ENCODE results near the gene PLCD4.

The PLCD4 gene

DNA sequence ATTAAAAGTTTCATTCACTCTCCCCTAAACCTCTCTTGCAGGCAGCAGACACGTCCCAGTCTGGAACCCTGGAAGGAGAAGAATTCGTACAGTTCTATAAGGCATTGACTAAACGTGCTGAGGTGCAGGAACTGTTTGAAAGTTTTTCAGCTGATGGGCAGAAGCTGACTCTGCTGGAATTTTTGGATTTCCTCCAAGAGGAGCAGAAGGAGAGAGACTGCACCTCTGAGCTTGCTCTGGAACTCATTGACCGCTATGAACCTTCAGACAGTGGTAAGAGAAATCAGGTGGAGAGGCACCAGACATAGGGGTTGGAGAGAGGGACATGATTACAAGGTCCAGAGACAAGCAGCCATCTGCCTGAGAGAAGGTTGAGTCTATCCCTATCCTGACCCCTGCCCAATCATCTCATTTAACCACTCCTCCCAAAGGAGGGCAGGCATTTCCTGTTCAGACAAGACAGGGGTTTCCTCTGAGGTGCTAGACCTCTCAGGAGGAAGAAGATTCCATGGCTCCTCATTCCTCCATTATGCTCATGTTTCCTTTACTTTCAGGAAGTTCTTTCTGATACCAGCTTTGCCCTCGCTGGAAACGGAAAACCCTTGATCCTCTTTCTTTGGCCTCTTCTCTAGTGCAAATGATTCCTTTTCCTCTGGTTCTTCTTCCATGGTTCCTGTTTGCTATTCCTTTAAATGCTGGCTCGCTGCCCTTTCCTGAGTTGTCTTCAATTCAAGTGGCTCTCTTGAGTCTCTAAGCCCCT, 15.1 kb downstream of the PLCD4 start:
- DNase-seq, result peak; percentile 48

DNA sequence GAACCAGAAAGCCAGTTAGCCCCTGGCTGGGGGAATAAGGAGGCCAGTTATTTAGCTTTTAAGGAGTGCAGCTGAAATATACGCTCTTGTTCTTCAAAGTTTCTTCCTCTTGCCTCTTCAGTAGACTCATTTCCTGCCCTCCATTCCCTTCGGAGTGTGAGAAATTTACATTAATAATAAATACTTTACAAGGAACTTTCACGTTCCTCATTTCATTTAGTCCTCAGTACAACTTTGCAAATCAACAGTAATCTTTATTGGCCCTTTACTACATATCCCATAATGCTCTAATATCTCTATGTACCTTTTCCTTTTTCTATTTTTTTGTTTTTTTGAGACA, 15.6 kb downstream of the PLCD4 start:
- no peak for DNase-seq

DNA sequence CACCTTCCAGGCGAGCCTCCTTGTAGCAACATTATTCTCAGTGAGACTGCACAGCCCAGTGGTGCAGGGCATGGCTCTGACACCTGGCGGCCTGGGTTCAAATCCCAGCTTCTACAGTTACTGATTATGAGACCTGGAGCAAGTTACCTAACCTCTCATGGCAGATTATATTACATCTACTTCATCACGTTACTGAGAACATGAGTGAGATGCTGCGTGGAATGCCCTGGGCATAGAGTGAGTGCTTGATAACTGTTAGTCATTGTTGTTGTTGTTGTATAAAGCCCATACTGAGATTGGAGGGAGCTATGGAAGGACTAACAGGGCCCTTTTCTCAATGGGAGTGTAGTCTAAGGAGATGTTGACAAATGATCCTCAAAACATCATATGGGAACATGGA, 18.7 kb downstream of the PLCD4 start:
- no peak for DNase-seq

DNA sequence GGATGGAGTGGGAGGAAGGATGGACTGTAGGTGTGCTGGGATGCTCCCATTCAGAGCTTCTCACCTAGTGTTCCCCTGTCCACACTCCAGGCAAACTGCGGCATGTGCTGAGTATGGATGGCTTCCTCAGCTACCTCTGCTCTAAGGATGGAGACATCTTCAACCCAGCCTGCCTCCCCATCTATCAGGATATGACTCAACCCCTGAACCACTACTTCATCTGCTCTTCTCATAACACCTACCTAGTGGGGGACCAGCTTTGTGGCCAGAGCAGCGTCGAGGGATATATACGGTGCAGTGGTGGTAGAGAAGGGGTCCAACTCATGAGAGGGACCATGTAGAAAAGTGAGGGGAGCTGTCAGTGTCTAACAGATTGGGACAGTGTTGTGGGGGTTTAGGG, 20.2 kb downstream of the PLCD4 start:
- DNase-seq, result no peak

DNA sequence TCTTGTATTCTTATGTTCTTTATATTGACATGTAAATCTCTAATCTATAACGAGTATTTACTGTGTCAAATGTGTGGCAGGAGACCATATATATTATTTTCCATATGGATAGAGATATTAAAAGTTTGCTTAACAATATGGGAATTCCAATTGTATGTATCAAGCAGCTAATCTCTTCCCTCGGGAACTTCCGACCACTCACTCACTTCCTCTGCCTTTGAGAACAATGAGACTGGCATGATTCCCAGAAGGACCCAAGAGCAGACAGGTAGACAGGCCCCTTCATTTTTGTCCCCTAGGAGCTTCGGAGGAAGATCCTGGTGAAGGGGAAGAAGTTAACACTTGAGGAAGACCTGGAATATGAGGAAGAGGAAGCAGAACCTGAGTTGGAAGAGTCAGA, 24.1 kb downstream of the PLCD4 start:
- peak; percentile 29 for DNase-seq

DNA sequence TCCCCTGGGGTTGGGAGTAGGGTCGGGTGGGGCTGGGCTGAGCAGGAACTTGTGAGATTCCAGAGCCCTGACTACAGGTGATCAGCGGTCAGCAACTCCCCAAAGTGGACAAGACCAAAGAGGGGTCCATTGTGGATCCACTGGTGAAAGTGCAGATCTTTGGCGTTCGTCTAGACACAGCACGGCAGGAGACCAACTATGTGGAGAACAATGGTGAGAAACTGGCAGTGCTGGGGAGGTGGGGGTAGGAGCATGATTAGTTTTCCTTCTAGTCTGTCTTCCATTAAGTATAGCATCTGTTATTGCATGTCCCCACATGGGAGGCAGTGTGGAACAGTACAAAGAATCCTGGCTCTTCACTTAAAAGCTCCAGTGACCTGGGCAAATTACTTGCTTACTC, 28.0 kb downstream of the PLCD4 start:
- DNase-seq, result no peak

DNA sequence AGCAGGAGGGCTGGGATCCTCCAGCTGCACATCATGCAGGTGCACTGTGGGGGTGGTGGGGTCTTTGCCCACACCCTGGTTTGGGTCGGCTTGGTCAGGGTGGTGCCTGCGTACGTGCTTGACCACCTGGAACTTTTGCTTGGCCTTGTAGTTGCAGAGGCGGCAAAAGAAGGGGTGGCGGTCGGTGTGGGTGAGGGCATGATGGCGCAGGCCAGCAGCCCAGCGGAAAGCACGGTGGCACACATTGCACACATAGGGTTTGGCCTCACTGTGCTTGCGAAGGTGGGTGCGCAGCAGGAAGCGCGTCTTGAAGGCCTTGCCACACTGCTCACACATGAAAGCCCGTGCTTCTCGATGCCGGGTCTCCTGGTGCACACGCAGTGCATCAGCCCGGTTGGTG, 30.7 kb downstream of the PLCD4 start:
- no peak for DNase-seq

DNA sequence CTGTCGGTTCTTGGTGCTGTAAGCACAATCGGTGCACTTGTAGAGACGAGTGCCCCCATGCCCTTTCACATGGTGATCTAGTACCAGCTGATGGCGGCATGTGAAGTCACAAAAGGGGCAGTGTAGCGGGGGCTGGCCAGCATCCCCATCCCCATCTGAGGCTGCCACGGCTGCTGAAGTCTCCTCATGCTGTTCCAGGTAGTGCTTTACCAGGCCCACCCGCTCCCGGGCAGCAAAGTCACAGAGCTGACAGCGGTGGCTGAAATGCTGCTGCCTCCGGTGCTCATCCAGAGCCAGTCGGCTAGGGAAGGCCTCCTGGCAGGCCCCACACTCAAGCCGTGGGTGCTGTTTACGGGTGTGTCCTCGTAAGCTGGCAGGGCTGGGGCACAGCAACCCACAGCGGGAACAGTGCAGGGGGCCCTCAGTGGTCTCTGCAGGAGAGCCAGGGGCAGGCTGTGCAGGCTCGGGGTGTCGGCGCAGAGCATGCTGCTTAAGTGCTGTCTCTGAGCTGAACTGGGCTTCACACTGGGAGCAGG, 34.5 kb downstream of the PLCD4 start:
- no peak for DNase-seq

DNA sequence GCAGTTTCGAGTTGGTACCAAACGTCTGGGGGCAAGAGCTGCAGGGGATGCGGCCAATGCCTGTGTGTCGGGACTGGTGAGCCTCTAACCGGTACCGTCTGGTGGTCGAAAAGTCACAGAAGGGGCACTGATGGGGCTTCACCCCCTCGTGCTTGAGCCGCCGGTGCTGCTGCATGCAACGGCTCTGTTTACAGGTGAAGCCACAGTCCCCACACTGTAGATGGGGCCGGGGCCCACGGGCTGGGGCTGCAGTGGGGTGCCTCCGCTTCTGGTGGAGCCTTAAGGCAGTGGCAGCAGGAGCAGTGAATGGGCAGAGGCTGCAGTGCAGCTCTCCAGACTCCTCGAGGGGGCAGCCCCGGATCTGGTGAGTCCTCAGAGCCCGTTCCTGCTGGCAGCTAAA, 35.1 kb downstream of the PLCD4 start:
- no peak for DNase-seq

DNA sequence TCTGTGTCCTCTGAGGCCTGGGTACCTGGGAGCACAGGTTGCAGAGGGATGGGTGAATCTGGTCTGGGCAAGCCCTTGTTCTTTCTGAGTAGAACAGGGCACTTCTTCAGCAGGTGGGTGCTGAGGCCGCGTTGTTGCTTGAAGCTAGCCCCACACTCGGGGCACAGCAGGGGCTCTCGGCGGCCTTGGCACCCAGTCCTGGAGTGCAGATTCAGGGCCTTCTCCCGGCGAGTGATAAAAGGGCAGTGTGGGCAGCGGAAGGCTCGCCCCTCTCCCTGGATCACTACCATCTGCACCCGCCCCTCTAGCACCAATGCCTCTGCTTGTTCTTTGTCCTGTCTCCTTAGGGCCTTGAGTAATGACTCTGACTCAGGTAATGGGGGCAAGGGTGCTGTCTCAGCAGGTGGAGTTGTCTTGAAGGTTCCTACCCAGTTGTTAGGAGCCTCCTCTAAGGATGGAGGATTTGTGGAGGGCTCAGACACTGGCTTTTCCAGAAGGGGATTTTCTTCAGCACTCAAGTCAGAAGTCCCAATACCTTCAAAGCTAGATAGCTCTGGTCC, 36.1 kb downstream of the PLCD4 start:
- no peak for DNase-seq

DNA sequence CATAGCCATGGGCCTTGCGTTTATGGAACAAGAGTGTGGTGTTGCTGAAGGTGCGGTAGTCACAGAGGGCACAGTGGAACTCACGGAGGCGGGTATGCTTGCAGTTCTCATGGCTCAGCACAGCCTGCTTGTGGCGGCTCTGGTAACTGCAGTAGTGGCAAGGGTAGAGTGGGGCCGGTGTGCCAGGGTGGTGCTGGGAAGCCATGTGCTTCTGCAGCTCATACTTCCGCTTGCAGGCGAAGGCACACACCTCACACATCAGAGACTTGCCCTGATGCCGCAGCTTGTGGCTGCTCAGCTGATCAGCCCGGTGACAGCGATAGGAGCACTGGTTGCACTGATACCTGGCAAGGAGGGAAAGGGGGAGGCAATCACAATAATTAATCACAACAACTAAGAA, 37.0 kb downstream of the PLCD4 start:
- no peak for DNase-seq

DNA sequence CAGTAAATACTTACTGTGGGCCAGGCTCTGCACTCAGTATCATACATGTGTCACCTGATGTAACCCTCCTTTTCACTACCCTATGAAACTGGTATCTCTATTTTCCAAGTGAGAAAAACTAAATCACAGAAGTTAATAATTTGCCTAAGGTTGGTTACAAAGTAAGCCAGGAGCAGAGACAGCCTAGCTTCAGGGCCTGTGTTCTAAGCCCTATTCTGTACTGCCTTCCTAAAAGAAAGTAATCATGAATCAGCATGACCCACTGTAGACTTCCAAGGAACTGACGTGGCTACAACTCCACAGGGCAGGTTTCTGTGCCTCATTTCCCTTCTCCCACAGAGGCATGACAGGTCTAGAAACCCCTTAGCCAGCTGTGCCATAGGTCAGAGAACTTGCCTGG, 37.4 kb downstream of the PLCD4 start:
- no peak for DNase-seq

DNA sequence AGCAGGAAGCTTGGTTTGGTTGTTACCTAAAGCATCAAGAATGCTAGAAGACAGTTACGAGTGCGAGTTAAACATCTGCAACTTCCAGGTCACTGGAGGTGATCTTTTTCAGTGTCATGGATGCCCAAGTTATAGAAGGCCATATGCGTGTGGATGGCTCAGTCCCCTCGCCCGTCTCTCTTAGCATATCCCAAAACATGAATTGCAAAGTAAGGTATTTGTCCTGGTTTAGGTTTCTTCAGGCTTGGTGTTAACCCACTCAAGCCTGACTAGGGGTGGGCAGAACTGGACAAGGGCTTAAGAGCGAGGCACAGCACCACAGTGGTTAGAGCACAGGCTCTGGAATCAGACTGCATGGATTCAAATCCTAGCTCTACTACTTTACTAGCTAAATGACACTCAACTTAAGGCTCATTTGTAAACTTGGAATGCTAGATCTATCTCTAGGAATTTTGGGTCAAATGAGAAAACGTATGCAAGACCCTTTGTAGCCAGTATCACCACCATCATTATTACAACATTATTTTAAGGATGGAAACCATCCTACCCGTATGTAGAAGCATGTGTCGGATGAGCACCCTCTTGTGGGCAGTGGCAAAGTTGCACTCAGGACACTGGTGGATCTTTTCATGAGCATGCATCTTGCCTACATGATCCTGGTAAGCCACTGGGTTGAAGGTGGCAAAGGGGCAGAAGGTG, 40.5 kb downstream of the PLCD4 start:
- peak; percentile 50 for DNase-seq

DNA sequence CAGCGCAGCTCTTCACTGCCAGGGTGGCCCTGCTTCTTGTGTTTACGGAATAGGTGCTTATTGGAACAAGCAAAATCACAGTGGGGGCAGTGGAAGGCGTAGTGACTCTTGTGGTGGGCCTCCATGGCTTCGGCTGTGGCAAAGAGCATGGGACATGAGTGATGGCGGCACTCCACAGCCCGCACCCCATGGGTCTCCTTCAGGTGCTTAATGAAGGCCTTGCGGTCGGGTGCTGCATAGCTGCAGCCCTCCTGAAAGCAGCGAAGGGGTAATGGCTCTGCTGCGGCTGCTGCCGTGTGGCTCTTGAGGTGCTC, 41.0 kb downstream of the PLCD4 start:
- no peak for DNase-seq

DNA sequence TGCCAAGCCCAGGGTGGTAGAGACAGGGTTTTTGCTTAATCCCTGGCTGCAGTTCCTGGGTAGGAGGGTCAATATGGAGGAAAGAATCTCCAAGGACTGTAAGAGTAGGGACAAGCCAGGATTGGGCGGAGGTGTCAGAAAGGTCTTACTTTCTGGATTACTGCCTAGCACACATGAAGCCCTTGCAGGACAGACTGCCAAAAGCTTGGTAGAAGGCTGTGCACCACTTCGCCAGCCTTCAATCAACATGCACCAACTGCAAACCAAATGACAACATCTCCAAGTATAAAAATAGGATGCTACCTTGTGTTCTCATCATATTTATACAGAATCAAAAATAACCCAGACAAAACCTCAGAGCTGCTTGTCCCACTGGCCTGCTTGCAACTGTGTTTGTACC, 48.1 kb downstream of the PLCD4 start:
- no peak for DNase-seq

DNA sequence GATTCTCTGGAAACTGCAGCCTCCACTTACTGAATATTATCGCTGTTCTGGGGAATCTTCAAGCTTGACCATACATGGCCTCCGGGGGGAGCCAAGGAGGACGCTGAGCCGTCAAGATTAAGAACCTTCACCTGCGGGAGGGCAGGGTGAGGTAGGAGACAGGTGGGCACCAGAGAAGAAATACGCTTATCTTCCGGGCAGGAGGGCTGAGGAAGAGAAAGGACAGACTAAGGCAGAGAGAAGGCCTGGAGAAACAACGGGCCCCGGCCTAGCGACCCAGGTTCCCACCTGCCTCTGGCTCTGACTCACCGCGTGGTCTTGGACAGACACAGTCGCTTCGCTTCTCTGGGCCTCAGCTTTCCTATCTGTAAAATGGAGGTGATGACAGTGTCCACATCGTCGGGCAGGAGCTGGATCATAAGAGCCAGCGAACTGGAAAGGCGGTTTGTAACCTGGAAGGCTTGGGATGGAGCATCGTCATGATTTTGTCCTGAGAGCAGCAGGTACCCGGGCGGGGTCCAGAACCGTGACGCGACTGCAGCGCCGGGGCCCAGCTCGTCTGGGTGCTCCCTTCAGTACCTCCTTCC, 51.1 kb downstream of the PLCD4 start:
- DNase-seq, result peak; percentile 33

DNA sequence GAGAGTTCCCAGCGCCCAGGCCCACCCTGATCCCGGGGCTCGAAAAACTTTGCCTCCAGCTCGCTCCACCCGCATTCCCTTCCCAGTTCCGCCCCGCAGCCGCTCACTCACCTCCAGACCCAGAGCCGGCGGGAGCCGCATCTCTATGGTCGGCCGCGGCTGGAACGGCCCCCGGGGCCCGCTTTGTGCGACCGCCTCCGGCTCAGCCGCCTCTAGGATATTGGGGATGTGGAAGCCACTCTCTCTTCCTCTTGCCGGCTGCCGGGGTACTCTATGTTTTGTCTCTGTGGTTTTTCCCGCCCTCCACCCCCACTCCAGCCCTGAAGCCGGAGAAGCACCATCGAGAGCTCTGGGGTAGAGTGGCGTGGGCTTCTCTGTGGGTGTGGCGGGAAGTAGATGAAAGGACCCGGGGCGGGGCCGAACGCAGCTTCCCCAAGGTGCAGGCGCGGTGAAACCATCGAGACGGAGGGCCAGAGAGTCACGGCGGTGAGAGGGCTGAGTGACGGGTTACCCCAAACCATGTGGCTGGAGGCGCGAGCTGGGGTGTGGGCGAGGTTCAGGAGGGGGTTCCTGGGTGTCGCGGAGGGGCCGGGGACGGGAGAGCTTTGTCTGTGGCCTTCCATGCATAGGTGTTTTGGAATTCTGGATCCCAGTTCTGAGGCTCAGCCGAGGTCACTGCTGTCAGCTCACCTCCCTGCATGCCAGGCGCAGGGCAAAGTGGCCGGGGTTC, 51.7 kb downstream of the PLCD4 start, which contains the start of the genes BCS1L and ZNF142:
Gene BCS1L (plus strand): TSS at position 426 of the 730 bp plus-strand sequence. CDS start 1,305 bp downstream, outside the sequence.
Gene ZNF142 (minus strand): TSS at position 366 of the 730 bp plus-strand sequence. CDS start 3,194 bp downstream, outside the sequence.
- DNase-seq, result peak; percentile 88

DNA sequence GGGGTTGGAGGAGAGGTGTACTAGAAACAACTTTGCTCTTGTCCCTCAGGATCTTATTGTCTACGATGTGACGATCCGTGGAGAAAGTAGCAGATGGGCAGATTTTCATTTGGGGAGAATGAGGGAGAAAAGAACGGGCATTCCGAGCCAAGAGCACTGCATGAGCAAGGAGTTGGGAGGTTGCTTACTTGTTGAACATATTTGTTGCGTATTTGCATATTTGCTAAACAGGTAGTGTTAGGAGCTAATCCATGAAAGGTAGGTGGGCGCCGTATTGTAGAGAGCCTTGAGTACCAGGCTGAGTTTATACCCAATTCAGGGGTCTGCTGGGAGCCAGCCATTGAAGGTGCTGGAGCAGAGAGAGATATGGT, 52.3 kb downstream of the PLCD4 start:
- no peak for DNase-seq

DNA sequence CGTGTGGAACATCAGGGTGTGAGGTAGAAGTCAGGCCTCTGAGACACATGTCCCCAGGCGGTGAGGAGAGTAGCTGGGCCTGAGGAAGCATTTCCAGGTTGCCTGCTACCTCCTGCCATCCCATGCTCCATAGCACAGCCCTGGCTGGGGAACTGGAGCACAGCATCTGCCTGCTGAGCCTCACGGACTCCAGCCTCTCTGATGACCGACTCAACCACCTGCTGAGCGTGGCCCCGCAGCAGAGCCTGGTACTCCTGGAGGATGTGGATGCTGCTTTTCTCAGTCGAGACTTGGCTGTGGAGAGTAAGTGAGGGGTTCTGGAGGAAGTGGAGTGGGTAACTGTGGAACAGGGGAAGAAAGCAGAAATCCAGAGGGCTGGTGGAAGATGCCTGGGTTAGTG, 54.7 kb downstream of the PLCD4 start:
- no peak for DNase-seq

DNA sequence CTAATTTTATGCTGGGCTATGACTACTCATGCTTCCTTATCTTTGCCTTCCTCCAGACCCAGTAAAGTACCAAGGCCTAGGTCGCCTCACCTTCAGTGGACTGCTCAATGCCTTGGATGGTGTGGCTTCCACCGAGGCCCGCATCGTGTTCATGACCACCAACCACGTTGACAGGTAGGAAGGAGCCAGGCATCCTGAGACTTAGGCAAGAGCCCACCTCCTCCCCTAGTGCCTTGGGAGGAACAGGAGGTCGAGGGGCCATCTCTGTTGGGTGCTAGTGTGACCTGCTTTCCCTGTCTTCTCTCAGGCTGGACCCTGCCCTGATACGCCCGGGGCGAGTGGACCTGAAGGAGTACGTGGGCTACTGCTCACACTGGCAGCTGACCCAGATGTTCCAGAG, 55.1 kb downstream of the PLCD4 start:
- DNase-seq, result no peak

DNA sequence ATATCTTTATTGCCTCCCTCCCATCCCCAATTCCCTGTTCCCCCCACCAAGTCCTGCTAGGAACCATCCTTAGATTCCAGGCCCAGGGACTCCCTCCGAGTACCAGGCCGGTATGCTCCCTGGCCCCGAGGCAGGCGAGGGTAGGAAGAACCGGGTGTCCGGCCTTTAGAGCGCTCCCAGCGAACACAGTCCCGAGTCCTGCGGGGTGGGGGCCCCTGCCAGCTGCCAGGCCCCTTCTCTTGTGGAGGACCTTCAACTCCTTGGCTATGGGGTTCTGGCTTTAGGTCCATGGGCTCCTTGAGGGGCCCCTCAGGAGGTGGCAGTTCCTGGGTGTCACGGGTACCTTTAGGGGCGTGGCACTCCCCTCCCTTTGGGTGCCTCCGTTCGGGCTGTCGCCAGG, 56.2 kb downstream of the PLCD4 start:
- no peak for DNase-seq

DNA sequence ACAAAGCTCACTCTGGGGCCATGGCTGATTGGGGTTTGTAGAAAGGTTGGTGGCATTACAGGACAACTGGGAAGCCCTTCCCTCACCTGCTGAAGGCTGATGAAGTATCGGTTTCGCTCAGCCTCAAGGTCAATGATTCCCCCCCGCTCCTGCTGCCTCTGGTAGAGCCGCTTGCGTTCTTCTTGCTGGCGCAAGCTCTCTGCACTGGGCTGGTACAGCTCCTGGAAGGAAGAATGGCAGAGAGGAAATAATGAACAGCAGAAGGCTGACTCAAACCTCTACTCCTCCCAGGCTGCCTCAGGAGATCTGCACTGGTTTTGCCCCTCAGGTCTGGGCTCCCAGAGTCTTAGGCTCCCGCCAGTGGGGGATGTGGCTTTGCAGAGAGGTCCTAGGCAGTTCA, 57.0 kb downstream of the PLCD4 start:
- no peak for DNase-seq

DNA sequence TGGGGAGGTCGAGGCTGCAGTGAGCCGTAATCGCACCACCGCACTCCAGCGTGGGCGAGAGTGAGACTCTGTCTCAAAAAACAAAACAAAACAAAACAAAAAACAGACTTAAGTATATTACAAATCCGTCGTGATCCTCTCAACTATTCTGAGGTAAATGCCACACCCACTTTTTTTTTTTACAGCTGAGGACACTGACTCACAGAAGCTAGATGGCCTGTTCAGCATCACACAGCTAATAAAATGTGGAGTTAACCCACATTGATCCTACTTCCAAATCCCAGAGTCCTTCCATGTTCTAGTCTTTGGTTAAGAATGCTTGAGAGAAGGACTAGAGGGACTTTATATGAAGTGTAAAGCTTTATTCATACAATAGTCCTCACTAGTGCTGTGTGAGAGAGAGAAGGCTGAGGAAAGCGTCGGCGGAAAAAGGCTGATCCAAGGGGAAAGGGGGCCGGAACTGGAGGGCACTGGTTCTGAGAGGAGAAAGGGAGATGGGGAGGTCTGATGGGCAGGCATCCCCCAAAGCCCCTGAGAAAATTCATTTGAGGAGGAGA, 63.5 kb downstream of the PLCD4 start:
- DNase-seq, result no peak
